Omental fat pad (tissue), 4 donors: ENCODE results near the gene MARCHF3. TPM values are rescaled to one million over a fixed set of nuclear protein-coding genes. Genes with fewer than 3 reads are reported as not detected.
"Not testable (repeated sequence)": the region's sequence is repeated elsewhere in the genome, so short reads cannot be mapped to it uniquely, and the experiment has no call there.

Experiments
- ATAC-seq: fragments of 150-250 bp; one replicate; pipeline ENCODE4 v1.9.1; 2016; ENCODE audit warnings: mild to moderate bottlenecking, moderate library complexity; ENCODE audit not compliant: low FRiP score
- DNase-seq: peaks from one replicate; pipeline ENCODE4 v3.0.0-alpha.2; 2019; ENCODE audit warnings: low spot score
- CTCF ChIP-seq, 3 donors: fragments of 450-650 bp; IDR thresholded peaks; one replicate each; pipeline ENCODE4 v1.5.1; 2016 to 2017; ENCODE audit warnings: antibody characterized with exemption in 3 of 3, mild to moderate bottlenecking in 3 of 3, moderate library complexity in 2 of 3
- total RNA-seq, 4 donors: library from RNA; depleted of rRNA; stranded (reverse); fragments of >200 nt; gene quantifications; one replicate each; pipeline ENCODE4 v1.1.0, GENCODE V29; 2016

Gene MARCHF3
- total RNA-seq, 4 donors from 2014 or later: 7.4 to 72.7 (median 16.2) TPM

- no peak for DNase-seq
- no peak for ATAC-seq
- TF ChIP-seq CTCF (IDR thresholded peaks at IDR 0.05): no peak
These were observed 129.6 kb downstream of the MARCHF3 start for GRCh38 chr5:126900796-126901195.

DNA sequence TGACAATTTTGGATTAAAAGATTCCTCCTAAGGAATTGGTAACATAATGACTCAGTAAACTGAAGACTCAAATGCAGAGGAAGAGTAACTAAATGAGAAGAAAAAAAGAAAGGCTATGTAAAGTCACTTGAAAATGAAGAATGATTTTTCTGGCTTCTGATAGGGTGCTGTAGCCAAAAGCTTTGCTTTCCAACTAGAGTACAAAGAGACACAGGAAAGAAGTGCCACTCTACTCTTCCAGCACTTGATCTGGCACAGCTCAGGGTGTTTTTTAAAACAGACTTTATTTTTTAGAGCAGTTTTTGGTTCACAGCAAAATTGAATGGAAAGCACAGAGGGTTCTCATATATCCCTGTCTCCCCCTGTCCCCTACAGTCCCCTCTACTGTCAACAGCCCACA is 130.9 kb downstream of the MARCHF3 start:
- DNase-seq: no peak
- ATAC-seq: no peak
- TF ChIP-seq CTCF (IDR thresholded peaks at IDR 0.05): no peak

- ATAC-seq: no peak
- DNase-seq: no peak
- no peak for TF ChIP-seq CTCF (IDR thresholded peaks at IDR 0.05)
These were observed 132.3 kb downstream of the MARCHF3 start for GRCh38 chr5:126897851-126898630.

- ATAC-seq (no peak), DNase-seq (no peak)
- no peak for TF ChIP-seq CTCF (IDR thresholded peaks at IDR 0.05)
These were observed 134.1 kb downstream of the MARCHF3 start for GRCh38 chr5:126896170-126896702.

DNA sequence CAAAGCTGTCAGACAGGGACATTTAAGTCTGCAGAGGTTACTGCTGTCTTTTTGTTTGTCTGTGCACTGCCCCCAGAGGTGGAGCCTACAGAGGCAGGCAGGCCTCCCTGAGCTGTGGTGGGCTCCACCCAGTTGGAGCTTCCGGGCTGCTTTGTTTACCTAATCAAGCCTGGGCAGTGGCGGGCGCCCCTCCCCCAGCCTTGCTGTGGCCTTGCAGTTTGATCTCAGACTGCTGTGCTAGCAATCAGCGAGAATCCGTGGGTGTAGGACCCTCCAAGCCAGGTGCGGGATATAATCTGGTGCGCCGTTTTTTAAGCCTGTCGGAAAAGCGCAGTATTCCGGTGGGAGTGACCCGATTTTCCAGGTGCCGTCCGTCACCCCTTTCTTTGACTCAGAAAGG is 134.6 kb downstream of the MARCHF3 start:
- DNase-seq: not testable (repeated sequence)

DNA sequence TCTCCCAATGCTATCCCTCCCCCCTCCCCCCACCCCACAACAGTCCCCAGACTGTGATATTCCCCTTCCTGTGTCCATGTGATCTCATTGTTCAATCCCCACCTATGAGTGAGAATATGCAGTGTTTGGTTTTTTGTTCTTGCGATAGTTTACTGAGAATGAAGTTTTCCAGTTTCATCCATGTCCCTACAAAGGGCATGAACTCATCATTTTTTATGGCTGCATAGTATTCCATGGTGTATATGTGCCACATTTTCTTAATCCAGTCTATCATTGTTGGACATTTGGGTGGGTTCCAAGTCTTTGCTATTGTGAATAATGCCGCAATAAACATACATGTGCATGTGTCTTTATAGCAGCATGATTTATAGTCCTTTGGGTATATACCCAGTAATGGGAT is 139.9 kb downstream of the MARCHF3 start:
- DNase-seq, ATAC-seq: not testable (repeated sequence)

More for the DNA sequence above, 134.6 kb downstream of the MARCHF3 start:
- not testable (repeated sequence) for ATAC-seq

DNA sequence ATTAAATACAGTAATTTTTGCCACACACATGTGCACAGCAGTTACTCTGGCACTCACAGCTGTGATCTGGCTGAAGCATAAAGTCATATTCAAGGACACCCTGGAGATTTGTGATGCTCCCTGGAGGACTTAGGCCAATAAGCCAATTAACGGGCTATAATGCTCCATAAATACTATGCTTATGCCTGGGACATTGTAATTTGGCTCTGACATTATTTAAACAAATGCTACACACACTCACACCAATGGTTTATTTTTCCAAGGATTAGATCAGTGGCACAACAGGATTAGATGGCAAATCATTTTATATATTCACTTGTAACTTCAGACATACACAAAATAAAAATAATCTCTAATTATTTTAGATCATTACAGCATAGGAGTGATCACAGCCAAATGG is 142.2 kb downstream of the MARCHF3 start:
- ATAC-seq: no peak

More for the DNA sequence above, 142.2 kb downstream of the MARCHF3 start:
- TF ChIP-seq CTCF (IDR thresholded peaks at IDR 0.05): no peak
- no peak for DNase-seq
